Mesendoderm (in vitro differentiated cells): ENCODE results near the gene HOXA6.

Experiments
- DNase-seq: peaks from one replicate; pipeline ENCODE4 v3.0.0; 2013
- H2AK5ac ChIP-seq: 2 replicates; pipeline ENCODE4 v1.6.1; 2013; ENCODE audit warnings: low read length, inconsistent platforms
- H2BK120ac ChIP-seq: 2 replicates; pipeline ENCODE4 v1.6.1; 2013; ENCODE audit warnings: low read depth, mild to moderate bottlenecking, low read length, moderate library complexity, mixed read lengths
- H2BK15ac ChIP-seq: replicated peaks from 2 replicates; pipeline ENCODE4 v1.6.1; 2013; ENCODE audit warnings: low read depth, mild to moderate bottlenecking, moderate library complexity
- H2BK5ac ChIP-seq: 2 replicates; pipeline ENCODE4 v1.6.1; 2013; ENCODE audit warnings: low read length, inconsistent platforms
- H3K18ac ChIP-seq: 2 replicates; pipeline ENCODE4 v1.6.1; 2013; ENCODE audit warnings: mild to moderate bottlenecking, low read length, mixed read lengths
- H3K23ac ChIP-seq: one replicate; pipeline ENCODE4 v1.6.1; 2013; ENCODE audit warnings: low read length
- H3K27ac ChIP-seq: 2 replicates; pipeline ENCODE4 v1.5.1; 2013; ENCODE audit warnings: low read depth, mild to moderate bottlenecking, inconsistent platforms, low read length, moderate library complexity
- H3K27me3 ChIP-seq: 2 replicates; pipeline ENCODE4 v1.6.1; 2013; ENCODE audit warnings: low read length, control low read depth, mild to moderate bottlenecking, inconsistent platforms; ENCODE audit not compliant: insufficient read depth, poor library complexity
- H3K36me3 ChIP-seq: 2 replicates; pipeline ENCODE4 v1.6.1; 2013; ENCODE audit warnings: low read length, inconsistent platforms; ENCODE audit not compliant: control insufficient read depth, insufficient read depth
- H3K4ac ChIP-seq: one replicate; pipeline ENCODE4 v1.6.1; 2013; ENCODE audit warnings: low read depth, mild to moderate bottlenecking, low read length, moderate library complexity
- H3K4me1 ChIP-seq: 2 replicates; pipeline ENCODE4 v1.6.1; 2013; ENCODE audit warnings: low read depth, low read length, inconsistent platforms; ENCODE audit not compliant: control insufficient read depth
- H3K4me2 ChIP-seq: 2 replicates; pipeline ENCODE4 v1.6.1; 2013; ENCODE audit warnings: low read length
- H3K4me3 ChIP-seq: 2 replicates; pipeline ENCODE4 v1.5.1; 2013; ENCODE audit warnings: mild to moderate bottlenecking, low read length
- H3K56ac ChIP-seq: one replicate; pipeline ENCODE4 v1.6.1; 2013; ENCODE audit warnings: low read length
- H3K79me1 ChIP-seq: 2 replicates; pipeline ENCODE4 v1.6.1; 2013; ENCODE audit warnings: low read length, inconsistent platforms
- H3K79me2 ChIP-seq: 2 replicates; pipeline ENCODE4 v1.6.1; 2013; ENCODE audit warnings: mild to moderate bottlenecking, low read length; ENCODE audit not compliant: control insufficient read depth, insufficient read depth
- H3K9ac ChIP-seq: 2 replicates; pipeline ENCODE4 v1.6.1; 2013; ENCODE audit warnings: low read length, inconsistent platforms
- H4K5ac ChIP-seq: one replicate; pipeline ENCODE4 v1.6.1; 2013; ENCODE audit warnings: low read length
- H4K8ac ChIP-seq: one replicate; pipeline ENCODE4 v1.6.1; 2013; ENCODE audit warnings: low read depth, mild to moderate bottlenecking, control low read depth, low read length, moderate library complexity
- WGBS: extraction: QIAGEN DNeasy Blood & Tissue Kit; methylation state at CpG from one replicate; pipeline ENCODE4 v1.1.7; 2013; ENCODE audit warnings: low lambda C conversion rate, missing lambda C conversion rate; ENCODE audit not compliant: insufficient coverage; ENCODE audit errors: extremely low coverage; 5-methylcytosine and 5-hydroxymethylcytosine counted together

The HOXA6 gene

DNA sequence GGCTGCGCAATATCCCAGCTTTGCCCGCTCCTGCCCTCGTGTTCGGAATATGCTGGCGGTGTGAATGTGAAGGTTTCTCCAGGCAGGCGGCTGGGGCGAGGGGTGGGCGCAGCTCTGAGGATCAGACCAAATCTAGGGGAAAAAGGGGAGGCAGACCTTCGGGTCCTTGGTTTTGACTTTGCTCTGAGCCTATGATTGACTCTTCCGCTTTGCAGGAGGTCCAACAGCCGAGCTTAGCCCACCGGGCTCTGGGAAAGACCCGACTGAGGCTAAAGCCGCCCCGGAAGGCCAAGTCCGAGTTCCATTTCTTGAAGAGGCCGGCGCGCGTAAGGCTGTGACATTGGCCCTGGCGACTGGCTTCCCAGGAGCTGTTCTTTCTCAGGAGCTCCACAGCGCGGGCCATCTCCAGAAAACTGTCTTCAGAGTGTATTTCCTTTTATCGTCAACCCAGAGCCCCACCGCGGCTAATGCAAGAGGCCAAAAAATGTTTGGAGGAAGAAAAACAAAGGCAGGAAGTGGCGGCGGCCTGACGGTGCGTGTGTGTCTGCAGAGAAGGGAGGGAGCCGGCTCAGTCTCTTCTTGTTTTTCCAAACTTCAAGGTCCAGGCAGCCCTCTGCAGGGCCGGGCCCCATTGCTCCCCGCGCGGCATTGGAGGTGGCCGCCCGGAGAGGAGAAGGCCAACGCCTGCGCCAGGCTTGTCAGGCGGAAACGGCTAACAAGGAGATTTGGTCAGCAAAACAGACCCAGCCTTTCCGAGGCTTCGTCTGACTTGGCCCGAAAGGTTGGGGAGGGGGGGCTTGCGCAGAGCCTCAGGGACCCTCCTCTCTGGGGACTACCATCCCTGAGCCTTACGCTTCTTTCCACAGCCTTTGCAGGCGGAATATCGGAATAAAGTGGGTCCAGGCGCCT lies 41.1 kb upstream of the HOXA6 start:
- H3K79me1 ChIP-seq: no peaks in the 10 kb centered on the region
- peak overlapping the region; percentile 54 for H3K4me2 ChIP-seq
- WGBS: no CpG with 5 or more reads among the region's 49 CpGs
- H3K18ac ChIP-seq: no peak overlapping the region
- no peak overlapping the region for H4K5ac ChIP-seq
- no peak overlapping the region for H2BK15ac ChIP-seq
- H3K4me1 ChIP-seq: no peaks in the 10 kb centered on the region
- peaks cover 92% of the 10 kb centered on the region for H3K27me3 ChIP-seq
- DNase-seq: peak; percentile 63
- H3K36me3 ChIP-seq: no peaks in the 10 kb centered on the region
- H2BK120ac ChIP-seq: no peak overlapping the region
- H2BK5ac ChIP-seq: no peak overlapping the region
- H3K23ac ChIP-seq: no peak overlapping the region
- H3K9ac ChIP-seq: peak overlapping the region; percentile 26
- H4K8ac ChIP-seq: no peak overlapping the region
- no peaks in the 10 kb centered on the region for H3K79me2 ChIP-seq
- no peak overlapping the region for H3K4ac ChIP-seq
- H3K56ac ChIP-seq: peak overlapping the region; percentile 61
- H2AK5ac ChIP-seq: no peak overlapping the region
- no peak overlapping the region for H3K4me3 ChIP-seq
- H3K27ac ChIP-seq: no peak overlapping the region

DNA sequence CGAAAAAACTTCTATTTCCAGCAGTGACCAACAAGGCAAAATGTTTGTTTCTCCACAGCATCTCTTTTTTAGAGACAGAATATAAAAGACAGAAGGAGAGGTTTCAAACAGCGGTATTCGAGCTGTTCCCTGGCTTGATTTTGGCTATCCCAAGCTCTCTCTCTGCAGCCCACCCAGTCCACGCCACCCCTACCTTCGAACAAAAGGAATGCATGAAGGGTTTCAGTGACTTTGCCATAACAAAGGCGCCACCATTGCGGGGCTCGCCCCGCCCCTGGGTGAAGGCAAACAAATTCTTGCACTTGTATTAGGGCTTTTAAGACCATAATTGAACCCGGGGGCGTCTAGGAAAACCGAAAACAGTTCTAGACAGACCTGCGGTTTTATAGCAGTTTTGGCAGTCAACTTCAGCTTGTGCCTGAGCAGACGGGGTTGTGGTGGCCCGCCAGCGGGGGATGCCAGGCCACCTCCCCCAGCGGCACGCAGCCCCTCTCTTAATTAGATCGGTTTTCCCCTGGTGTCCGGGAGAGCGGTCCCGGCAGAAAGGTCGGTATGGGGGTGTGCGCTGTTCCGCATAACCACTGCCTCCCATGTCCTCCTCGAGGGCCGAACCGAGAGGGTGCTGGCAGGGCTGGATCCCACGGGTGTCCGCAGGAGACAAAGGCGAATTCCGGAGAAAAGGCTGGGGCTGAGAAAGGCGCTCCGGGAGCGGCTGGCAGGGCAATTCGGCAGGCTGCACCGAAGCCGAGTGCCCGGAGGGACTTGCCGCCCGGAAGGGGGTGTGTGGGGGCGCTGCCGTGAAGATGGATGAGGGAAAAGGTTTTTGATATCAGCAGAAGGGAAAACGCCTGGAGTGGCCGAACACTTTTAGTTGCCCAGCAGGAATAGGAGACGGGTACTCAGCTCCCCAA lies 40.2 kb upstream of the HOXA6 start:
- no peak overlapping the region for H3K18ac ChIP-seq
- no peak overlapping the region for H3K4me3 ChIP-seq
- H4K5ac ChIP-seq: no peak overlapping the region
- no peak overlapping the region for H4K8ac ChIP-seq
- no peak overlapping the region for H2BK5ac ChIP-seq
- H3K4me2 ChIP-seq: peak overlapping the region; percentile 54
- H2BK120ac ChIP-seq: no peak overlapping the region
- H2AK5ac ChIP-seq: no peak overlapping the region
- no peak overlapping the region for H3K9ac ChIP-seq
- H3K4me1 ChIP-seq: no peaks in the 10 kb centered on the region
- no peaks in the 10 kb centered on the region for H3K79me2 ChIP-seq
- no peak overlapping the region for H3K56ac ChIP-seq
- H2BK15ac ChIP-seq: no peak overlapping the region
- WGBS: no CpG with 5 or more reads among the region's 46 CpGs
- no peak overlapping the region for H3K4ac ChIP-seq
- no peaks in the 10 kb centered on the region for H3K79me1 ChIP-seq
- H3K23ac ChIP-seq: peak overlapping the region; percentile 48
- DNase-seq: no peak
- peaks cover 90% of the 10 kb centered on the region for H3K27me3 ChIP-seq
- H3K36me3 ChIP-seq: no peaks in the 10 kb centered on the region
- no peak overlapping the region for H3K27ac ChIP-seq

- no peak overlapping the region for H4K8ac ChIP-seq
- H3K79me2 ChIP-seq: no peaks in the 10 kb centered on the region
- no peak overlapping the region for H3K23ac ChIP-seq
- H2BK5ac ChIP-seq: no peak overlapping the region
- H3K4me1 ChIP-seq: no peaks in the 10 kb centered on the region
- no peak for DNase-seq
- no peaks in the 10 kb centered on the region for H3K36me3 ChIP-seq
- no peak overlapping the region for H2BK15ac ChIP-seq
- H3K56ac ChIP-seq: no peak overlapping the region
- H3K4me2 ChIP-seq: no peak overlapping the region
- no CpG with 5 or more reads among the region's 4 CpGs for WGBS
- no peak overlapping the region for H2AK5ac ChIP-seq
- no peak overlapping the region for H3K9ac ChIP-seq
- no peak overlapping the region for H2BK120ac ChIP-seq
- no peaks in the 10 kb centered on the region for H3K79me1 ChIP-seq
- peaks cover 90% of the 10 kb centered on the region for H3K27me3 ChIP-seq
- H4K5ac ChIP-seq: no peak overlapping the region
- H3K18ac ChIP-seq: no peak overlapping the region
- H3K4ac ChIP-seq: no peak overlapping the region
- H3K27ac ChIP-seq: no peak overlapping the region
- no peak overlapping the region for H3K4me3 ChIP-seq
These were observed 39.3 kb upstream of the HOXA6 start for GRCh38 chr7:27186668-27187474.

DNA sequence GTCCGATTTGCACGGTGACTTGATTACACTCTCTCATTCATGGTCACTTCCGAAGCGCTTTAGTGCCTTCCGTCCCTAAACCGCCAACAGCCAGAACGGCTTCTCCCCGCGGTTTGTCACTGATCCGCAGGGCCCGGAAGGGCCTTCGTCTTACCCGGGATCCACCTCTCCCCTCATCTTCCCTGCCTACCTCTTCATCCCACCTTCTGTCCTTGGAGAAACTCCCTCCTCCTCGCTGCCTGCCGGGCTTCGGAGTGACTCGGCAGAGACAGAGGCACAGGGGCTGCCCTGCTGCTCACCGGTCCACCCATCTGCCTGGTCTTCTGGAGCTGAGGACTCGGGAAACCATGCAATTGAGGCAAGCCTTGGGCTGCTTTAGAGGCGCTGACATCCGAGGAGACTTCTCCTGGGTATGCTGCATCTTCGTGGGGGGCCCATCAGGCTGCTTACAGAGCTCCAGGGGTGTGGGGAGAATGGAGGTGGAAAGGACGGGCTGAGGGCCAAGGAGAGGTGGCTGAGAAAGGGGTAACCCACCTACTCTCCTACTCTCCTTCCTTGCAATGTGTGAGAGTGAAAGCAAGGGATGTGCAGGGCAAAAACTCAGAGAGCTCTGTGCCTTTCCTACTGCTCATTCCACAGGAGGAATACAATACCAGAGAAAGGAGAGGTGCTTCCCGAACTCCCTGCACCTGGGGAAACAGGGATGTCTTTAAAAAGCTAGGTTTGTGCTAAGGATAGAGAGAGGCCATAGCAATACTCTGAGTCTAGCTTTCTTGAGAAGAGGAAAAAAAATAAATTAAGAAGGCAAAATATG lies 38.5 kb upstream of the HOXA6 start:
- Histone ChIP-seq H3K36me3 (no peaks in the 10 kb centered on the region), H2BK15ac (no peak overlapping the region), H2BK5ac (no peak overlapping the region), H2AK5ac (no peak overlapping the region), H3K4me3 (no peak overlapping the region), H3K9ac (no peak overlapping the region), H3K4ac (no peak overlapping the region), H3K79me2 (no peaks in the 10 kb centered on the region), H3K23ac (no peak overlapping the region), H3K27ac (no peak overlapping the region), H3K4me2 (peak overlapping the region; percentile 43), H4K5ac (no peak overlapping the region), H2BK120ac (no peak overlapping the region), H3K4me1 (no peaks in the 10 kb centered on the region), H4K8ac (no peak overlapping the region), H3K56ac (peak overlapping the region; percentile 22), H3K18ac (no peak overlapping the region), H3K27me3 (peaks cover 87% of the 10 kb centered on the region), H3K79me1 (no peaks in the 10 kb centered on the region)
- DNase-seq: no peak
- no CpG with 5 or more reads among the region's 24 CpGs for WGBS
